Immature natural killer cell (primary cell): ENCODE data around the gene PPP2R5C. TPM values are rescaled to one million over a fixed set of nuclear protein-coding genes. Genes with fewer than 3 reads are reported as not detected.

Experiments used
- DNase-seq, 3 donors: peaks; one replicate each; pipeline ENCODE4 v3.0.0; 2022; ENCODE audit warnings: mixed read lengths in 1 of 3
- H3K27ac Mint-ChIP-seq, 6 donors: one replicate each; pipeline ENCODE4 v1.8.0; 2020; ENCODE audit warnings: mixed read lengths in 6 of 6, mild to moderate bottlenecking in 5 of 6, inconsistent platforms in 4 of 6, moderate library complexity in 3 of 6
- H3K27me3 Mint-ChIP-seq, 3 donors: one replicate each; pipeline ENCODE4 v1.8.0; 2020 to 2021; ENCODE audit warnings: low read depth in 3 of 3, mild to moderate bottlenecking in 3 of 3, mixed read lengths in 3 of 3, moderate library complexity in 3 of 3, inconsistent platforms in 1 of 3
- H3K36me3 Mint-ChIP-seq, 3 donors: one replicate each; pipeline ENCODE4 v1.8.0; 2020; ENCODE audit warnings: mixed read lengths in 3 of 3, inconsistent platforms in 2 of 3, mild to moderate bottlenecking in 2 of 3
- H3K4me1 Mint-ChIP-seq, 2 donors: one replicate each; pipeline ENCODE4 v1.8.0; 2020; ENCODE audit warnings: inconsistent platforms in 2 of 2, mild to moderate bottlenecking in 2 of 2, mixed read lengths in 2 of 2, moderate library complexity in 1 of 2
- H3K4me3 Mint-ChIP-seq, 5 donors: one replicate each; pipeline ENCODE4 v1.8.0; 2020; ENCODE audit warnings: mild to moderate bottlenecking in 5 of 5, mixed read lengths in 5 of 5, inconsistent platforms in 3 of 5, moderate library complexity in 3 of 5
- H3K9me3 Mint-ChIP-seq, 6 donors: one replicate each; pipeline ENCODE4 v1.8.0; 2020; ENCODE audit warnings: mild to moderate bottlenecking in 6 of 6, mixed read lengths in 6 of 6, inconsistent platforms in 4 of 6, moderate library complexity in 3 of 6
- polyA plus RNA-seq, 3 donors: library from polyadenylated mRNA; unstranded; fragments of 300-500 nt; fragmentation: Illumina TruSeq; gene quantifications; one replicate each; pipeline ENCODE4 v1.2.3, GENCODE V29; 2021

PPP2R5C gene
- polyA plus RNA-seq, 3 donors from 2014 or later = 214 to 250 (median 236) TPM

DNA sequence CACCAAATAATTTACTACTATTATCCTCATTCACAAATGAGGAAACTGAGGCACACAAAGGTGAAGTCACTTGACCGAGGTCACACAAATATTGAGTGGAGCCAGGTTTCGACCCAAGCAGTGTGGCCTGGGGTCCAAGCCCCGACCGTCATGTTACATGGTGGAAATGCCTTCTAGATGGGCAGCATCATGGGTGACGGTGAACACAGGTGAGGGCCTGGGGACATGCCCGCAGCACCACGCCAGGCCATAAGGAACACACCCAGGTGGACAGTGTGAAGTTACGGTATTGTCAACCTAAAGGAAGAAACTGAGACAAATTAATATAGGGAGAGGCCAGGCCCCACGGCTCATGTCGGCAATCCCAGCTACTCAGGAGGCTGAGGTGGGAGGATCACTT, 167.6 kb downstream of the PPP2R5C start:
- Mint-ChIP-seq H3K36me3 (peaks cover 0 to 13% (median 3%) of the 10 kb centered on the region in 3 donors), H3K27ac (peak overlapping the region in 5 of 6 donors; percentile 49 to 77 (median 70)), H3K4me3 (no peak overlapping the region), H3K9me3 (no peaks in the 10 kb centered on the region), H3K4me1 (peaks cover 0 to 2% of the 10 kb centered on the region in 2 donors), H3K27me3 (peaks cover 2 to 42% (median 7%) of the 10 kb centered on the region in 3 donors)
- no peak for DNase-seq

DNA sequence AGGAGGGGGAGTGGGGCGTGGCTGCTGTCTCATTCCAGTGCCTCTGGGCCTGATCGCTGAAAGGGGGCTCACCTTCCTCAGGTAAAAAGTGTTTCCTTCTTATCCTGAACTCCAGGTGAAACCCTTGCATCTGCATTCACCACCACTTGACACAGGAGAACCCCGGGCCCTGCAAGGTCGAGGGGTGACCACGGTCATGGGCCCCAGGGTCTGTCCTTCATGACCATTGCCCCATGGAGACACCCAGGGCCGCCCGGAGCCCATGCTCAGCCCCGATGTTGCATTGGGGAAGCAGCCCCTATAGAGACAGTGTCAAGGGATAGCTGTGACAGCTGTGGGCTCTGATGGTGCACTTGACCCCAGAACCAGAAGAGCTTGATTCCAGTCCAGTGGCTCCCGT, 168.4 kb downstream of the PPP2R5C start:
- H3K4me3 Mint-ChIP-seq = no peak overlapping the region
- no peaks in the 10 kb centered on the region for H3K9me3 Mint-ChIP-seq
- peaks cover 2 to 42% (median 7%) of the 10 kb centered on the region in 3 donors for H3K27me3 Mint-ChIP-seq
- H3K36me3 Mint-ChIP-seq = peaks cover 0 to 13% (median 3%) of the 10 kb centered on the region in 3 donors
- H3K4me1 Mint-ChIP-seq = peaks cover 0 to 2% of the 10 kb centered on the region in 2 donors
- no peak for DNase-seq
- peak overlapping the region in 4 of 6 donors; percentile 19 to 72 (median 46) for H3K27ac Mint-ChIP-seq

GRCh38 chr14:101932673-101933072, 171.2 kb downstream of the PPP2R5C start:
- peaks cover 2 to 35% (median 3%) of the 10 kb centered on the region in 3 donors for H3K27me3 Mint-ChIP-seq
- DNase-seq = no peak
- H3K4me1 Mint-ChIP-seq = peaks cover 0 to 2% of the 10 kb centered on the region in 2 donors
- peak overlapping the region in 1 of 6 donors; percentile 22 for H3K27ac Mint-ChIP-seq
- no peak overlapping the region for H3K4me3 Mint-ChIP-seq
- no peaks in the 10 kb centered on the region for H3K9me3 Mint-ChIP-seq
- H3K36me3 Mint-ChIP-seq = peaks cover 0 to 5% (median 0%) of the 10 kb centered on the region in 3 donors

GRCh38 chr14:101933209-101933608, 171.7 kb downstream of the PPP2R5C start:
- Mint-ChIP-seq H3K9me3 (no peaks in the 10 kb centered on the region), H3K4me3 (no peak overlapping the region)
- no peak for DNase-seq

GRCh38 chr14:101934601-101935150, 173.2 kb downstream of the PPP2R5C start:
- no peaks in the 10 kb centered on the region for H3K4me1 Mint-ChIP-seq
- H3K4me3 Mint-ChIP-seq = no peak overlapping the region
- peaks cover 3 to 22% (median 5%) of the 10 kb centered on the region in 3 donors for H3K27me3 Mint-ChIP-seq
- H3K36me3 Mint-ChIP-seq = no peaks in the 10 kb centered on the region
- H3K27ac Mint-ChIP-seq = no peak overlapping the region
- DNase-seq = no peak
- H3K9me3 Mint-ChIP-seq = peaks cover 0 to 2% (median 0%) of the 10 kb centered on the region in 6 donors

More at GRCh38 chr14:101933209-101933608, 171.7 kb downstream of the PPP2R5C start:
- peak overlapping the region in 1 of 6 donors; percentile 22 for H3K27ac Mint-ChIP-seq
- H3K27me3 Mint-ChIP-seq = peaks cover 2 to 31% (median 3%) of the 10 kb centered on the region in 3 donors
- H3K4me1 Mint-ChIP-seq = peaks cover 0 to under 1% of the 10 kb centered on the region in 2 donors
- peaks cover 0 to 5% (median 0%) of the 10 kb centered on the region in 3 donors for H3K36me3 Mint-ChIP-seq

GRCh38 chr14:101937926-101938767, 176.6 kb downstream of the PPP2R5C start:
- H3K9me3 Mint-ChIP-seq = peaks cover 0 to 2% (median 0%) of the 10 kb centered on the region in 6 donors
- DNase-seq = no peak
- no peaks in the 10 kb centered on the region for H3K36me3 Mint-ChIP-seq
- H3K4me3 Mint-ChIP-seq = no peak overlapping the region
- no peaks in the 10 kb centered on the region for H3K4me1 Mint-ChIP-seq
- no peak overlapping the region for H3K27ac Mint-ChIP-seq
- peaks cover 5 to 16% (median 12%) of the 10 kb centered on the region in 3 donors for H3K27me3 Mint-ChIP-seq

DNA sequence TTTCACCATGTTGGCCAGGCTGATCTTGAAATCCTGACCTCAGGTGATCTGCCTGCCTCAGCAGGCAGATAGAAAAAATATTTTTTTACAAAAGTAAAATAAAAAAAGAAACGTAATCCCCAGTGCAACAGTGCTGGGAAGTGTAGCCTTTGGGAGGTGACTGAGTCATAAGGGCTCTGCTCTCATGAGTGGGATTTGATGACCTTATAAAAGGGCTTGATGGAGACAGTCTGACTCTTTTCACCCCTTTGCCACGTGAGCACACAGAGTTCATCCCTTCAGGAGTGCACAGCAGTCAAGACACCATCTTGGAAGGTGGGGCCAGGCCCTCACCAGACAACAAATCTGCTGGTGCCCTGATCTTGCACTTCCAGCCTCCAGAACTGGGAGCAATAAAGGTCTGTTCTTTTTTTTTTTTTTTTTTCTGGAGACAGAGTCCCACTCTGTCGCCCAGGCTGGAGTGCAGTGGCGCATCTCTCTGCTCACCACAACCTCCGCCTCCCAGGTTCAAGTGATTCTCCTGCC, 178.2 kb downstream of the PPP2R5C start:
- no peak for DNase-seq
- Mint-ChIP-seq H3K36me3 (no peaks in the 10 kb centered on the region), H3K27ac (no peak overlapping the region), H3K27me3 (peaks cover 5 to 21% (median 16%) of the 10 kb centered on the region in 3 donors), H3K9me3 (peaks cover 0 to 2% (median 0%) of the 10 kb centered on the region in 6 donors), H3K4me3 (no peak overlapping the region), H3K4me1 (no peaks in the 10 kb centered on the region)

GRCh38 chr14:101944451-101944850, 182.9 kb downstream of the PPP2R5C start:
- Mint-ChIP-seq H3K27ac (peak overlapping the region in 4 of 6 donors; percentile 13 to 24 (median 18)), H3K36me3 (no peaks in the 10 kb centered on the region), H3K27me3 (peaks cover 14 to 42% (median 25%) of the 10 kb centered on the region in 3 donors), H3K4me1 (peaks cover 25 to 27% of the 10 kb centered on the region in 2 donors), H3K4me3 (no peak overlapping the region), H3K9me3 (no peaks in the 10 kb centered on the region)
- no peak for DNase-seq

GRCh38 chr14:101945171-101945570, 183.7 kb downstream of the PPP2R5C start:
- Mint-ChIP-seq H3K36me3 (no peaks in the 10 kb centered on the region), H3K27me3 (peaks cover 14 to 40% (median 25%) of the 10 kb centered on the region in 3 donors), H3K27ac (peak overlapping the region in 5 of 6 donors; percentile 30 to 100 (median 79)), H3K4me1 (peaks cover 26 to 27% of the 10 kb centered on the region in 2 donors), H3K9me3 (no peaks in the 10 kb centered on the region), H3K4me3 (peak overlapping the region in 2 of 5 donors; percentile 21 to 25)
- DNase-seq = no peak

- peak; percentile 74 to 78 (median 78) for DNase-seq
- H3K4me3 Mint-ChIP-seq = peak overlapping the region; percentile 93 to 98 (median 96)
Measured at GRCh38 chr14:101947577-101947903, 186.0 kb downstream of the PPP2R5C start.

GRCh38 chr14:101947904-101948665, 186.6 kb downstream of the PPP2R5C start:
- Mint-ChIP-seq H3K27me3 (peaks cover 11 to 33% (median 17%) of the 10 kb centered on the region in 3 donors), H3K4me1 (peaks cover 26 to 27% of the 10 kb centered on the region in 2 donors), H3K36me3 (no peaks in the 10 kb centered on the region), H3K27ac (peak overlapping the region; percentile 99 to 100 (median 100)), H3K9me3 (no peaks in the 10 kb centered on the region), H3K4me3 (peak overlapping the region; percentile 93 to 98 (median 96))
- DNase-seq = peak; percentile 100

More at GRCh38 chr14:101947577-101947903, 186.0 kb downstream of the PPP2R5C start:
- H3K36me3 Mint-ChIP-seq = no peaks in the 10 kb centered on the region
- H3K27me3 Mint-ChIP-seq = peaks cover 14 to 36% (median 19%) of the 10 kb centered on the region in 3 donors
- peak overlapping the region; percentile 99 to 100 (median 100) for H3K27ac Mint-ChIP-seq
- peaks cover 26 to 27% of the 10 kb centered on the region in 2 donors for H3K4me1 Mint-ChIP-seq
- no peaks in the 10 kb centered on the region for H3K9me3 Mint-ChIP-seq

- no peaks in the 10 kb centered on the region for H3K9me3 Mint-ChIP-seq
- no peaks in the 10 kb centered on the region for H3K36me3 Mint-ChIP-seq
Measured at GRCh38 chr14:101948666-101949216, 187.2 kb downstream of the PPP2R5C start.

GRCh38 chr14:101950100-101950499, 188.6 kb downstream of the PPP2R5C start:
- peak overlapping the region in 1 of 6 donors; percentile 66 for H3K27ac Mint-ChIP-seq
- no peaks in the 10 kb centered on the region for H3K36me3 Mint-ChIP-seq
- DNase-seq = no peak
- no peaks in the 10 kb centered on the region for H3K9me3 Mint-ChIP-seq
- H3K4me3 Mint-ChIP-seq = peak overlapping the region in 1 of 5 donors; percentile 20
- peaks cover 26 to 27% of the 10 kb centered on the region in 2 donors for H3K4me1 Mint-ChIP-seq
- peaks cover 11 to 25% (median 13%) of the 10 kb centered on the region in 3 donors for H3K27me3 Mint-ChIP-seq

More at GRCh38 chr14:101948666-101949216, 187.2 kb downstream of the PPP2R5C start:
- Mint-ChIP-seq H3K27me3 (peaks cover 11 to 31% (median 13%) of the 10 kb centered on the region in 3 donors), H3K4me1 (peaks cover 26 to 27% of the 10 kb centered on the region in 2 donors), H3K4me3 (peak overlapping the region; percentile 93 to 98 (median 96)), H3K27ac (peak overlapping the region; percentile 99 to 100 (median 100))
- no peak for DNase-seq
